ENCODE data around the gene MTHFD2.

The MTHFD2 gene

GRCh38 chr2:74255660-74256213, 57.3 kb downstream of the MTHFD2 start:
- no peak overlapping the region for H3K4me3 ChIP-seq (ENCODE audit: low read depth, low read length)
- POLR2A ChIA-PET = no interaction called here
- DNase-seq (ENCODE audit: low read depth, low spot score) = no peak
- no peak for TF ChIP-seq CTCF (IDR thresholded peaks at IDR 0.05; ENCODE audit: insufficient read depth, low read length, missing control alignments)
- CTCF ChIA-PET = interaction anchor here (1.0 kb wide), 1 partner anchor 433 kb away, joined by 3 read pairs; no protein-coding TSS in a partner anchor

- CTCF ChIA-PET = interaction anchor here (0.7 to 6.2 kb wide), 5 partner anchors 9 to 76 kb away, joined by 3 to 55 read pairs (median 4); no protein-coding TSS in a partner anchor
- no peak for TF ChIP-seq CTCF (IDR thresholded peaks at IDR 0.05; ENCODE audit: insufficient read depth, low read length, missing control alignments)
- DNase-seq (ENCODE audit: low read depth, low spot score) = no peak
Measured at GRCh38 chr2:74259191-74259590, 60.8 kb downstream of the MTHFD2 start.

GRCh38 chr2:74259733-74260132, 61.3 kb downstream of the MTHFD2 start:
- POLR2A ChIA-PET = no interaction called here
- CTCF ChIA-PET = interaction anchor here (0.7 to 6.2 kb wide), 4 partner anchors 8 to 74 kb away, joined by 3 to 55 read pairs (median 4); no protein-coding TSS in a partner anchor
- TF ChIP-seq CTCF (IDR thresholded peaks at IDR 0.05; ENCODE audit: insufficient read depth, low read length, missing control alignments) = no peak
- no peak overlapping the region for H3K4me3 ChIP-seq (ENCODE audit: low read depth, low read length)
- no peak for DNase-seq (ENCODE audit: low read depth, low spot score)

More at GRCh38 chr2:74259191-74259590, 60.8 kb downstream of the MTHFD2 start:
- POLR2A ChIA-PET = no interaction called here
- no peak overlapping the region for H3K4me3 ChIP-seq (ENCODE audit: low read depth, low read length)

GRCh38 chr2:74260495-74260894, 62.1 kb downstream of the MTHFD2 start:
- H3K4me3 ChIP-seq (ENCODE audit: low read depth, low read length) = no peak overlapping the region
- CTCF ChIA-PET = interaction anchor here (1.0 to 6.2 kb wide), 6 partner anchors 11 to 264 kb away, joined by 3 to 55 read pairs (median 4); no protein-coding TSS in a partner anchor
- TF ChIP-seq CTCF (IDR thresholded peaks at IDR 0.05; ENCODE audit: insufficient read depth, low read length, missing control alignments) = no peak
- POLR2A ChIA-PET = no interaction called here
- DNase-seq (ENCODE audit: low read depth, low spot score) = no peak

GRCh38 chr2:74261204-74261864, 62.9 kb downstream of the MTHFD2 start:
- H3K4me3 ChIP-seq (ENCODE audit: low read depth, low read length) = no peak overlapping the region
- ChIA-PET CTCF (interaction anchor here (1.0 to 6.2 kb wide), 12 partner anchors 10 to 445 kb away, joined by 3 to 55 read pairs (median 4); no protein-coding TSS in a partner anchor), POLR2A (no interaction called here)
- DNase-seq (ENCODE audit: low read depth, low spot score) = no peak
- peak; percentile 57 for TF ChIP-seq CTCF (IDR thresholded peaks at IDR 0.05; ENCODE audit: insufficient read depth, low read length, missing control alignments)

- H3K4me3 ChIP-seq (ENCODE audit: low read depth, low read length) = no peak overlapping the region
- POLR2A ChIA-PET = no interaction called here
- DNase-seq (ENCODE audit: low read depth, low spot score) = no peak
- CTCF ChIA-PET = interaction anchor here (1.3 to 6.2 kb wide), 2 partner anchors 13 to 24 kb away, joined by 5 to 55 read pairs; no protein-coding TSS in a partner anchor
- TF ChIP-seq CTCF (IDR thresholded peaks at IDR 0.05; ENCODE audit: insufficient read depth, low read length, missing control alignments) = no peak
Measured at GRCh38 chr2:74262681-74263080, 64.3 kb downstream of the MTHFD2 start.

Measured in AG04449 (cell line).